Vagina (tissue), 2 donors: ENCODE measurements around the gene PISD. TPM values are rescaled to one million over a fixed set of nuclear protein-coding genes. Genes with fewer than 3 reads are reported as not detected.

Experiments
- DNase-seq, 2 donors: peaks; one replicate each; pipeline ENCODE4 v3.0.0-alpha.2; 2017; ENCODE audit errors: extremely low spot score in 2 of 2
- H3K27ac ChIP-seq: fragments of 200-600 bp; sonication (generic); one replicate; pipeline ENCODE4 v1.5.1; 2019
- H3K27me3 ChIP-seq: fragments of 200-600 bp; sonication (generic); one replicate; pipeline ENCODE4 v1.5.1; 2019
- H3K36me3 ChIP-seq, 2 donors: fragments of 200-600 bp; sonication (generic); one replicate each; pipeline ENCODE4 v1.5.1; 2017 to 2019
- H3K4me1 ChIP-seq: fragments of 200-600 bp; sonication (generic); one replicate; pipeline ENCODE4 v1.5.1; 2019
- H3K4me3 ChIP-seq, 2 donors: fragments of 200-600 bp; sonication (generic); 1 replicate in 1 of 2; 2 replicates in 1 of 2; pipeline ENCODE4 v1.5.1; 2016 to 2019
- H3K9me3 ChIP-seq: fragments of 200-600 bp; sonication (generic); one replicate; pipeline ENCODE4 v1.5.1; 2019
- CTCF ChIP-seq, 3 experiments: fragments of 450-650 bp in 2 of 3; fragments of 200-600 bp in 1 of 3; sonication (generic) in 1 of 3; IDR thresholded peaks; one replicate each; pipeline ENCODE4 v1.5.1; 2017 to 2019; ENCODE audit warnings: antibody characterized with exemption in 3 of 3, mild to moderate bottlenecking in 2 of 3, moderate library complexity in 2 of 3
- POLR2A ChIP-seq, 2 donors: fragments of 450-650 bp; IDR thresholded peaks; one replicate each; pipeline ENCODE4 v1.6.1; 2017; ENCODE audit warnings: antibody characterized with exemption in 2 of 2, mild to moderate bottlenecking in 2 of 2, moderate library complexity in 2 of 2
- POLR2AphosphoS5 ChIP-seq, 2 donors: sonication (generic); formaldehyde crosslinking; IDR thresholded peaks; one replicate each; pipeline ENCODE4 v1.9.0; 2017; ENCODE audit warnings: antibody characterized with exemption in 2 of 2, mild to moderate bottlenecking in 2 of 2, low read depth in 1 of 2; ENCODE audit not compliant: insufficient read depth in 1 of 2
- intact Hi-C: fragments of 100-400 bp; cut with DNase I; formaldehyde crosslinking; loops from one replicate; pipeline ENCODE4 v1.15.1; 2023
- total RNA-seq: library from RNA; depleted of rRNA; stranded (reverse); fragments of >200 nt; gene quantifications from one replicate; pipeline ENCODE4 v1.2.3, GENCODE V29; 2016

Gene PISD
- total RNA-seq, 1 donor from 2014 or later = 50.3 TPM

GRCh38 chr22:31630331-31631329, 31.4 kb downstream of the PISD start:
- Histone ChIP-seq H3K4me1 (peaks cover 73% of the 10 kb centered on the region), H3K27me3 (no peaks in the 10 kb centered on the region), H3K9me3 (no peaks in the 10 kb centered on the region), H3K36me3 (no peaks in the 10 kb centered on the region), H3K27ac (peak overlapping the region; percentile 89), H3K4me3 (peak overlapping the region; percentile 89 to 90)
- peak in 1 of 2 donors; percentile 78 for TF ChIP-seq POLR2AphosphoS5 (IDR thresholded peaks at IDR 0.05; ENCODE audit: insufficient read depth in 1 of 2, low read depth in 1 of 2)
- TF ChIP-seq POLR2A (IDR thresholded peaks at IDR 0.05) = no peak
- DNase-seq = no peak
- intact Hi-C loops = no loop called here

GRCh38 chr22:31629741-31630184, 32.3 kb downstream of the PISD start:
- TF ChIP-seq POLR2AphosphoS5 (IDR thresholded peaks at IDR 0.05; ENCODE audit: insufficient read depth in 1 of 2, low read depth in 1 of 2) (no peak), POLR2A (IDR thresholded peaks at IDR 0.05) (no peak), CTCF (IDR thresholded peaks at IDR 0.05) (no peak)
- intact Hi-C loops = no loop called here
- Histone ChIP-seq H3K27ac (peak overlapping the region; percentile 89), H3K4me1 (peaks cover 79% of the 10 kb centered on the region), H3K4me3 (peak overlapping the region; percentile 89 to 90), H3K27me3 (no peaks in the 10 kb centered on the region), H3K9me3 (no peaks in the 10 kb centered on the region), H3K36me3 (no peaks in the 10 kb centered on the region)
- DNase-seq = no peak

- H3K36me3 ChIP-seq = no peaks in the 10 kb centered on the region
- DNase-seq = no peak
- no peaks in the 10 kb centered on the region for H3K27me3 ChIP-seq
- H3K4me1 ChIP-seq = peaks cover 79% of the 10 kb centered on the region
- TF ChIP-seq POLR2A (IDR thresholded peaks at IDR 0.05) = no peak
- TF ChIP-seq CTCF (IDR thresholded peaks at IDR 0.05) = no peak
- TF ChIP-seq POLR2AphosphoS5 (IDR thresholded peaks at IDR 0.05; ENCODE audit: insufficient read depth in 1 of 2, low read depth in 1 of 2) = no peak
- intact Hi-C loops = no loop called here
- peak overlapping the region; percentile 89 for H3K27ac ChIP-seq
- H3K9me3 ChIP-seq = no peaks in the 10 kb centered on the region
- H3K4me3 ChIP-seq = peak overlapping the region; percentile 89 to 90
These were observed 32.9 kb downstream of the PISD start for GRCh38 chr22:31628969-31629708.

- H3K27ac ChIP-seq = no peak overlapping the region
- TF ChIP-seq CTCF (IDR thresholded peaks at IDR 0.05) (no peak), POLR2A (IDR thresholded peaks at IDR 0.05) (no peak), POLR2AphosphoS5 (IDR thresholded peaks at IDR 0.05; ENCODE audit: insufficient read depth in 1 of 2, low read depth in 1 of 2) (no peak)
- H3K4me3 ChIP-seq = no peak overlapping the region
- intact Hi-C loops = no loop called here
- no peak for DNase-seq
- no peaks in the 10 kb centered on the region for H3K9me3 ChIP-seq
- no peaks in the 10 kb centered on the region for H3K36me3 ChIP-seq
- H3K27me3 ChIP-seq = no peaks in the 10 kb centered on the region
- peaks cover 72% of the 10 kb centered on the region for H3K4me1 ChIP-seq
These were observed 33.7 kb downstream of the PISD start for GRCh38 chr22:31628362-31628761.

- DNase-seq = no peak
- intact Hi-C loops = no loop called here
- TF ChIP-seq CTCF (IDR thresholded peaks at IDR 0.05) = no peak
- no peak for TF ChIP-seq POLR2A (IDR thresholded peaks at IDR 0.05)
- no peak for TF ChIP-seq POLR2AphosphoS5 (IDR thresholded peaks at IDR 0.05; ENCODE audit: insufficient read depth in 1 of 2, low read depth in 1 of 2)
- Histone ChIP-seq H3K27me3 (no peaks in the 10 kb centered on the region), H3K4me1 (peaks cover 72% of the 10 kb centered on the region), H3K9me3 (no peaks in the 10 kb centered on the region), H3K36me3 (no peaks in the 10 kb centered on the region), H3K4me3 (no peak overlapping the region), H3K27ac (peak overlapping the region; percentile 72)
These were observed 34.7 kb downstream of the PISD start for GRCh38 chr22:31627223-31627731.
